Endodermal cell (in vitro differentiated cells): ENCODE results near the gene C1orf21. TPM values are rescaled to one million over a fixed set of nuclear protein-coding genes. Genes with fewer than 3 reads are reported as not detected.

Experiments used
- DNase-seq: peaks from one replicate; pipeline ENCODE4 v3.0.0-alpha.2; 2017
- H3K27ac ChIP-seq: 2 replicates; pipeline ENCODE4 v1.5.1; 2013; ENCODE audit warnings: mild to moderate bottlenecking, low read depth, low read length, moderate library complexity
- H3K27me3 ChIP-seq: 2 replicates; pipeline ENCODE4 v1.6.1; 2013; ENCODE audit warnings: mild to moderate bottlenecking, low read length, moderate library complexity; ENCODE audit not compliant: insufficient read depth, control insufficient read depth, poor library complexity, severe bottlenecking
- H3K36me3 ChIP-seq: 2 replicates; pipeline ENCODE4 v1.7.0; 2013; ENCODE audit warnings: mild to moderate bottlenecking, low read length, moderate library complexity; ENCODE audit not compliant: control insufficient read depth, insufficient read depth
- H3K4me1 ChIP-seq: one replicate; pipeline ENCODE4 v1.7.0; 2013; ENCODE audit warnings: low read length; ENCODE audit not compliant: control insufficient read depth, insufficient read depth
- H3K4me3 ChIP-seq: 2 replicates; pipeline ENCODE4 v1.5.1; 2013; ENCODE audit warnings: mild to moderate bottlenecking, low read length, moderate library complexity
- H3K9ac ChIP-seq: 2 replicates; pipeline ENCODE4 v1.6.1; 2013; ENCODE audit warnings: mild to moderate bottlenecking, low read length, moderate library complexity; ENCODE audit not compliant: poor library complexity, severe bottlenecking; ENCODE audit errors: extremely low read depth
- H3K9me3 ChIP-seq: 2 replicates; pipeline ENCODE4 v1.6.1; 2013; ENCODE audit warnings: mild to moderate bottlenecking, low read length, moderate library complexity; ENCODE audit not compliant: control insufficient read depth
- H3K27ac Mint-ChIP-seq: 2 replicates; pipeline ENCODE4 v1.8.0; 2020; ENCODE audit warnings: mixed read lengths
- H3K27me3 Mint-ChIP-seq: 2 replicates; pipeline ENCODE4 v1.8.0; 2021; ENCODE audit warnings: mild to moderate bottlenecking, mixed read lengths; ENCODE audit not compliant: insufficient read depth
- H3K36me3 Mint-ChIP-seq: 2 replicates; pipeline ENCODE4 v1.8.0; 2020; ENCODE audit warnings: low read depth, mixed read lengths
- H3K4me1 Mint-ChIP-seq: 2 replicates; pipeline ENCODE4 v1.8.0; 2020; ENCODE audit warnings: mixed read lengths
- H3K4me3 Mint-ChIP-seq: 2 replicates; pipeline ENCODE4 v1.8.0; 2020; ENCODE audit warnings: mild to moderate bottlenecking, moderate library complexity, mixed read lengths
- H3K9me3 Mint-ChIP-seq: 2 replicates; pipeline ENCODE4 v1.8.0; 2020; ENCODE audit warnings: mild to moderate bottlenecking, mixed read lengths
- WGBS, 2 experiments: methylation state at CpG; one replicate each; pipeline versions ENCODE4 v1.1.5 to v1.1.7; 2013; ENCODE audit warnings: missing lambda C conversion rate in 2 of 2, mixed read lengths in 1 of 2; ENCODE audit not compliant: insufficient coverage in 1 of 2, insufficient read length in 1 of 2; 5-methylcytosine and 5-hydroxymethylcytosine counted together
- total RNA-seq, 2 donors: library from RNA; stranded (reverse); fragmentation: NEBNext Ultra II Directional in 1 of 2; extraction: Animal tissue kit (Norgen Biotek cat#: 25700) in 1 of 2; gene quantifications; 2 replicates in 1 of 2; 3 replicates in 1 of 2; pipeline ENCODE4 v1.2.1, GENCODE V29; 2021
- TF ChIP-seq, protein P1 (sequence below): fragments of 200-600 bp; sonication (generic); conservative IDR thresholded peaks from 2 replicates; pipeline ENCODE4 v1.5.0; 2021; ENCODE audit warnings: antibody characterized with exemption, mild to moderate bottlenecking

The C1orf21 gene
- total RNA-seq, 2 donors from 2014 or later, result 9.1 to 10.2 TPM

DNA sequence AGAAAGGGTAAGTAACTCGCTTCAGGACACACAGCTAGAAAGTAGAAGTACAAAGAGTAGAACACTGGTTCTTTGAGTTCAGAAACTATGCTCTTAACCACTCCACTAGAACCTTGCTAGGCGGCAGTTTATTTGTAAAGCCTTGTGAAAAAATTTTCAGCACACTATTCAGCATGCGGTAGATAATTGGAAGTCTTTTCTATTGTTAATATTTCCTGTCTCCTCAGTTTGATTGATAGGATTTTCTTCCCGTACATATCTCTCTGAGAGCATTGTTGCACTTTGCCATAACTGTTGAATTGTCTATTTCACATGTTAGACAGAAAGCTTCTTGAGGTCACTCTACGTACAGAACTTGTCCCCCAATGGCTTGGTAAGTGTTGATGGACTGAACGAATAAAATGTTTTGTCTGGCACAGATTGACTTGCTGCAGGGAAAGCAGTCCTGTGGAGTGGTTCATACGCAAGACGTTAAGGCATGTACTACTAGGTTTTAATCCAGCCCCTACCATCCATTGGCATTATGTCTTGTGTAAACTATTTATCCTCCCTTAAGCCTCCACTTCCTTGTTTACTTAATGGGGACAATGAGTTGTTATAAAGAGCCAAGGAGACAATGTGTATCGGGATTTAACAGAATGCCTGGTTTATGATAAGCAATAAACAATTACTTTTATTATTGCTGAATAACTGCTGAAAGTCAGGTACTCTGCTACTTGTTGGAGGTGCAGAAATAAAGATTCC lies 35.8 kb downstream of the C1orf21 start:
- Histone ChIP-seq H3K4me1 (peaks cover 6% of the 10 kb centered on the region), H3K27me3 (no peaks in the 10 kb centered on the region), H3K9ac (no peak overlapping the region), H3K27ac (no peak overlapping the region), H3K4me3 (no peak overlapping the region), H3K36me3 (no peaks in the 10 kb centered on the region), H3K9me3 (no peaks in the 10 kb centered on the region)
- Mint-ChIP-seq H3K27me3 (peaks cover 44% of the 10 kb centered on the region), H3K36me3 (no peaks in the 10 kb centered on the region), H3K4me3 (no peak overlapping the region), H3K9me3 (no peaks in the 10 kb centered on the region), H3K4me1 (peaks cover 24% of the 10 kb centered on the region), H3K27ac (no peak overlapping the region)
- WGBS, 2 experiments, result 91 to 96% methylated on average over 4 to 9 of the region's 9 CpGs
- TF ChIP-seq, protein P1, sequence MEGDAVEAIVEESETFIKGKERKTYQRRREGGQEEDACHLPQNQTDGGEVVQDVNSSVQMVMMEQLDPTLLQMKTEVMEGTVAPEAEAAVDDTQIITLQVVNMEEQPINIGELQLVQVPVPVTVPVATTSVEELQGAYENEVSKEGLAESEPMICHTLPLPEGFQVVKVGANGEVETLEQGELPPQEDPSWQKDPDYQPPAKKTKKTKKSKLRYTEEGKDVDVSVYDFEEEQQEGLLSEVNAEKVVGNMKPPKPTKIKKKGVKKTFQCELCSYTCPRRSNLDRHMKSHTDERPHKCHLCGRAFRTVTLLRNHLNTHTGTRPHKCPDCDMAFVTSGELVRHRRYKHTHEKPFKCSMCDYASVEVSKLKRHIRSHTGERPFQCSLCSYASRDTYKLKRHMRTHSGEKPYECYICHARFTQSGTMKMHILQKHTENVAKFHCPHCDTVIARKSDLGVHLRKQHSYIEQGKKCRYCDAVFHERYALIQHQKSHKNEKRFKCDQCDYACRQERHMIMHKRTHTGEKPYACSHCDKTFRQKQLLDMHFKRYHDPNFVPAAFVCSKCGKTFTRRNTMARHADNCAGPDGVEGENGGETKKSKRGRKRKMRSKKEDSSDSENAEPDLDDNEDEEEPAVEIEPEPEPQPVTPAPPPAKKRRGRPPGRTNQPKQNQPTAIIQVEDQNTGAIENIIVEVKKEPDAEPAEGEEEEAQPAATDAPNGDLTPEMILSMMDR, result no peak
- no peak for DNase-seq

DNA sequence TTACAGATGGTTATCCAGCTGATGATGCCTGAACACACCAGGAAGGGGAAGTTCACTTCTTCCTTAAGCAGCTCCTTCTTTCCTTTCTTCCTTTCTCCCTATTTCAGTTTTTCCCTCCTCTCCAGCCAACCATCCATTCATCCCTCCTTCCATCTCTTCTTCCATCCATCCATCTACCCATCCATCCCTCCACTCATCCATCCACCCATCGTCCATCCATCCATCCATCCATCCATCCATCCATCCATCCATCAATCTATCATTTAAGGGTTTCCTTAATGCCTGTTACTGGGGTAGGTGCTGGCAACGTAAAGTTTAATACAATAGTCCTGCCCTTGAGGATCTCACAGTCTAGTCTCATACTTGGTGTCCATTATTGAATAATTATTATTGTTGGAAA lies 36.8 kb downstream of the C1orf21 start:
- Histone ChIP-seq H3K9me3 (no peaks in the 10 kb centered on the region), H3K9ac (no peak overlapping the region), H3K27ac (no peak overlapping the region), H3K4me3 (no peak overlapping the region), H3K36me3 (no peaks in the 10 kb centered on the region), H3K4me1 (peaks cover 6% of the 10 kb centered on the region), H3K27me3 (no peaks in the 10 kb centered on the region)
- Mint-ChIP-seq H3K36me3 (no peaks in the 10 kb centered on the region), H3K4me3 (no peak overlapping the region), H3K9me3 (no peaks in the 10 kb centered on the region), H3K27me3 (peaks cover 37% of the 10 kb centered on the region), H3K4me1 (peaks cover 24% of the 10 kb centered on the region), H3K27ac (no peak overlapping the region)
- TF ChIP-seq, protein P1, result no peak
- WGBS, 2 experiments, result 93 to 100% methylated on average over 1 to 2 of the region's 2 CpGs
- DNase-seq, result no peak

DNA sequence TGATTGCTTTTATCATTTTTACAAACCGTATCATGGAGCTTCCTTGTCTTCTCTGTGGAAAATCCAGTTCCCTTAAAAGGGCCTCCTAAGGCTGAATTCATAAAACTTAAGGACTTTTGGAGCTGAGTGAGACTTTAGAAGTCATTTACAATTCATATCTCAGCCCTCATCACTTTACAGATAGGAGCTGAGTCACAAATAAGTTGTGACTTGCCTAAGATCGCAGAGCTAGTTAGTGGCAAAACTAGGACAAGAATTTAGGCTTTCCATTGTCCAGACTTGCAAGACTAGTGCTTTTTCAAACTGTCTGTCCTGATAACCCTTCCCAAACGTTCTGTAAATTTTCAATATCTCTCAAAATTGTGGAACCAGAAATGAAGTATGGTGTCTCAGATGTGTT lies 37.3 kb downstream of the C1orf21 start:
- Histone ChIP-seq H3K9me3 (no peaks in the 10 kb centered on the region), H3K27ac (no peak overlapping the region), H3K27me3 (no peaks in the 10 kb centered on the region), H3K4me1 (peaks cover 6% of the 10 kb centered on the region), H3K9ac (no peak overlapping the region), H3K4me3 (no peak overlapping the region), H3K36me3 (peaks cover 3% of the 10 kb centered on the region)
- WGBS, 2 experiments, result 56 to 82% methylated on average over 2 to 3 of the region's 3 CpGs
- H3K4me1 Mint-ChIP-seq, result peaks cover 24% of the 10 kb centered on the region
- H3K27me3 Mint-ChIP-seq, result peaks cover 32% of the 10 kb centered on the region
- H3K27ac Mint-ChIP-seq, result no peak overlapping the region
- no peaks in the 10 kb centered on the region for H3K9me3 Mint-ChIP-seq
- H3K36me3 Mint-ChIP-seq, result no peaks in the 10 kb centered on the region
- H3K4me3 Mint-ChIP-seq, result no peak overlapping the region
- TF ChIP-seq, protein P1, result no peak
- DNase-seq, result no peak
